Natural killer cell (primary cell): ENCODE results near the gene ABCG4. TPM values are rescaled to one million over a fixed set of nuclear protein-coding genes. Genes with fewer than 3 reads are reported as not detected.

Experiments
- ATAC-seq, 3 donors: fragments of 150-1000 bp in 2 of 3; fragments of 200-7000 bp in 1 of 3; cut with Tn5 transposase; 1 replicate in 1 of 3; 2 replicates in 2 of 3; pipeline ENCODE4 v1.10.0; 2021; ENCODE audit warnings: mild to moderate bottlenecking in 2 of 3, moderate library complexity in 2 of 3
- DNase-seq, 2 donors: peaks; one replicate each; pipeline versions ENCODE4 v3.0.0 to v3.0.0-alpha.2; 2013 to 2021; ENCODE audit warnings: mixed read lengths in 1 of 2
- H3K27ac ChIP-seq: one replicate; pipeline ENCODE4 v1.5.1; 2013; ENCODE audit warnings: mild to moderate bottlenecking, low read length
- H3K27me3 ChIP-seq: one replicate; pipeline ENCODE4 v1.6.1; 2013; ENCODE audit warnings: low read length; ENCODE audit not compliant: control insufficient read depth, insufficient read depth
- H3K36me3 ChIP-seq: one replicate; pipeline ENCODE4 v1.6.1; 2013; ENCODE audit warnings: low read length; ENCODE audit not compliant: control insufficient read depth, insufficient read depth
- H3K4me1 ChIP-seq: one replicate; pipeline ENCODE4 v1.6.1; 2013; ENCODE audit warnings: low read length; ENCODE audit not compliant: control insufficient read depth, insufficient read depth
- H3K4me3 ChIP-seq: one replicate; pipeline ENCODE4 v1.5.1; 2013; ENCODE audit warnings: low read length
- H3K9me3 ChIP-seq: one replicate; pipeline ENCODE4 v1.6.1; 2013; ENCODE audit warnings: low read length; ENCODE audit not compliant: control insufficient read depth, insufficient read depth
- H3K27ac Mint-ChIP-seq, 2 donors: one replicate each; pipeline ENCODE4 v1.8.0; 2022; ENCODE audit warnings: mild to moderate bottlenecking in 2 of 2, mixed read lengths in 2 of 2, moderate library complexity in 1 of 2
- H3K27me3 Mint-ChIP-seq, 2 donors: one replicate each; pipeline ENCODE4 v1.8.0; 2022; ENCODE audit warnings: low read depth in 2 of 2, mixed read lengths in 2 of 2
- H3K36me3 Mint-ChIP-seq: one replicate; pipeline ENCODE4 v1.8.0; 2022; ENCODE audit warnings: mixed read lengths
- H3K4me1 Mint-ChIP-seq, 2 donors: one replicate each; pipeline ENCODE4 v1.8.0; 2022; ENCODE audit warnings: mixed read lengths in 2 of 2
- H3K4me3 Mint-ChIP-seq: one replicate; pipeline ENCODE4 v1.8.0; 2022; ENCODE audit warnings: mild to moderate bottlenecking, moderate library complexity, mixed read lengths
- H3K9me3 Mint-ChIP-seq, 2 donors: one replicate each; pipeline ENCODE4 v1.8.0; 2022; ENCODE audit warnings: mixed read lengths in 2 of 2
- CTCF ChIP-seq: fragments of 200-600 bp; IDR thresholded peaks from one replicate; pipeline ENCODE4 v1.8.0; 2022; ENCODE audit warnings: antibody characterized with exemption
- WGBS: methylation state at CpG from one replicate; pipeline ENCODE4 v1.1.7; 2013; ENCODE audit warnings: missing lambda C conversion rate; ENCODE audit not compliant: insufficient coverage; 5-methylcytosine and 5-hydroxymethylcytosine counted together
- intact Hi-C: fragments of 100-400 bp; cut with micrococcal nuclease; formaldehyde crosslinking; loops from one replicate; pipeline ENCODE4 v1.14.2; 2022
- total RNA-seq, 4 donors: library from RNA; stranded (reverse); fragments of 120-200 nt in 1 of 4; gene quantifications; one replicate each; pipeline versions ENCODE4 v1.2.3 to v1.2.4, GENCODE V29; 2013 to 2022

ABCG4 gene
- total RNA-seq, 3 donors from 2014 or later (not counting 1 experiment from before 2014, with no cell fraction given): 0.09 TPM; not detected in 2

GRCh38 chr11:119111361-119111925, 37.4 kb upstream of the ABCG4 start:
- H3K27ac Mint-ChIP-seq: no peak overlapping the region
- Histone ChIP-seq H3K36me3 (peaks cover 42% of the 10 kb centered on the region), H3K9me3 (no peaks in the 10 kb centered on the region), H3K27ac (no peak overlapping the region), H3K27me3 (no peaks in the 10 kb centered on the region), H3K4me1 (peaks cover 34% of the 10 kb centered on the region), H3K4me3 (no peak overlapping the region)
- no peak overlapping the region for H3K4me3 Mint-ChIP-seq
- TF ChIP-seq CTCF: no peak
- H3K27me3 Mint-ChIP-seq: no peaks in the 10 kb centered on the region
- 97% methylated on average over 11 of the region's 11 CpGs for WGBS
- DNase-seq (no peak), ATAC-seq (no peak)
- H3K36me3 Mint-ChIP-seq: peaks cover 6% of the 10 kb centered on the region
- H3K4me1 Mint-ChIP-seq: peaks cover 31 to 36% of the 10 kb centered on the region in 2 donors
- intact Hi-C loops: no loop called here
- H3K9me3 Mint-ChIP-seq: no peaks in the 10 kb centered on the region

- H3K9me3 Mint-ChIP-seq: no peaks in the 10 kb centered on the region
- TF ChIP-seq CTCF: no peak
- no peak overlapping the region for H3K27ac ChIP-seq
- peaks cover 28% of the 10 kb centered on the region for H3K4me1 ChIP-seq
- H3K27me3 Mint-ChIP-seq: no peaks in the 10 kb centered on the region
- peaks cover 6% of the 10 kb centered on the region for H3K36me3 Mint-ChIP-seq
- no peak for ATAC-seq
- intact Hi-C loops: no loop called here
- H3K27me3 ChIP-seq: no peaks in the 10 kb centered on the region
- H3K4me1 Mint-ChIP-seq: peaks cover 26 to 30% of the 10 kb centered on the region in 2 donors
- H3K9me3 ChIP-seq: no peaks in the 10 kb centered on the region
- peaks cover 49% of the 10 kb centered on the region for H3K36me3 ChIP-seq
- no peak overlapping the region for H3K4me3 ChIP-seq
- no peak overlapping the region for H3K27ac Mint-ChIP-seq
- H3K4me3 Mint-ChIP-seq: no peak overlapping the region
- WGBS: 98% methylated on average over 11 of the region's 12 CpGs
- no peak for DNase-seq
These were observed 36.4 kb upstream of the ABCG4 start for GRCh38 chr11:119112314-119113020.

- H3K4me1 ChIP-seq: peaks cover 19% of the 10 kb centered on the region
These were observed 35.1 kb upstream of the ABCG4 start for GRCh38 chr11:119113716-119114115.

More at GRCh38 chr11:119113716-119114115, 35.1 kb upstream of the ABCG4 start:
- ATAC-seq (no peak), DNase-seq (no peak)
- TF ChIP-seq CTCF: no peak
- Mint-ChIP-seq H3K36me3 (peaks cover 6% of the 10 kb centered on the region), H3K4me3 (no peak overlapping the region), H3K27me3 (no peaks in the 10 kb centered on the region), H3K27ac (no peak overlapping the region), H3K4me1 (peaks cover 20 to 23% of the 10 kb centered on the region in 2 donors), H3K9me3 (no peaks in the 10 kb centered on the region)
- peaks cover 49% of the 10 kb centered on the region for H3K36me3 ChIP-seq
- no peak overlapping the region for H3K27ac ChIP-seq
- intact Hi-C loops: no loop called here
- WGBS: 99% methylated on average over 9 of the region's 9 CpGs
- H3K9me3 ChIP-seq: no peaks in the 10 kb centered on the region
- no peaks in the 10 kb centered on the region for H3K27me3 ChIP-seq
- no peak overlapping the region for H3K4me3 ChIP-seq
